GM21528 (cell line): Measurements from ENCODE around the gene ZNF223.

ENCODE experiments used
- ATAC-seq: cut with Tn5 transposase; IDR thresholded peaks from one replicate; pipeline ENCODE4 v1.9.1; 2021; ENCODE audit warnings: mild to moderate bottlenecking, moderate library complexity; ENCODE audit not compliant: unreplicated experiment, low FRiP score

The ZNF223 gene

GRCh38 chr19:44051650-44052402 lies at the start of gene ZNF223:
ZNF223 (plus strand) TSS chr19:44052036; CDS start chr19:44055177, 3,141 bp downstream.
- ATAC-seq, result no peak

- no peak for ATAC-seq
Observed at GRCh38 chr19:44002212-44002565, 49.6 kb upstream of the ZNF223 start.

- ATAC-seq, result peak; percentile 83
Observed at GRCh38 chr19:44002566-44003460, 49.0 kb upstream of the ZNF223 start, which contains the start of gene ZNF230. ZNF230 (plus strand) TSS chr19:44002957; CDS start chr19:44007079, 4,122 bp downstream.

- ATAC-seq, result peak; percentile 31
Observed at GRCh38 chr19:44003461-44004009, 48.3 kb upstream of the ZNF223 start.

- ATAC-seq, result no peak
Observed at GRCh38 chr19:44005973-44006372, 45.9 kb upstream of the ZNF223 start.

- no peak for ATAC-seq
Observed at GRCh38 chr19:44007473-44007872, 44.4 kb upstream of the ZNF223 start.

- ATAC-seq, result no peak
Observed at GRCh38 chr19:44010468-44010867, 41.4 kb upstream of the ZNF223 start.

- no peak for ATAC-seq
Observed at GRCh38 chr19:44019498-44019897, 32.3 kb upstream of the ZNF223 start.

GRCh38 chr19:44021221-44021620 lies 30.6 kb upstream of the ZNF223 start:
- no peak for ATAC-seq

- ATAC-seq, result no peak
Observed at GRCh38 chr19:44024900-44025216, 27.0 kb upstream of the ZNF223 start.

- peak; percentile 97 for ATAC-seq
Observed at GRCh38 chr19:44025217-44025936, 26.5 kb upstream of the ZNF223 start, which contains the start of gene ZNF222. ZNF222 (plus strand) TSS chr19:44025379; CDS start chr19:44025437, 58 bp downstream.

- ATAC-seq, result no peak
Observed at GRCh38 chr19:44026622-44027021, 25.2 kb upstream of the ZNF223 start.

GRCh38 chr19:44032001-44032610 lies 19.7 kb upstream of the ZNF223 start:
- ATAC-seq, result no peak

- no peak for ATAC-seq
Observed at GRCh38 chr19:44042147-44042546, 9.7 kb upstream of the ZNF223 start.

- no peak for ATAC-seq
Observed at GRCh38 chr19:44050740-44051649, 841 bp upstream of the ZNF223 start.

GRCh38 chr19:44055870-44056269 lies 4.0 kb downstream of the ZNF223 start:
- ATAC-seq, result no peak

- ATAC-seq, result no peak
Observed at GRCh38 chr19:44059229-44059628, 7.4 kb downstream of the ZNF223 start.

GRCh38 chr19:44061038-44061437 lies 9.2 kb downstream of the ZNF223 start:
- ATAC-seq, result no peak

GRCh38 chr19:44066305-44066704 lies 14.5 kb downstream of the ZNF223 start:
- ATAC-seq, result no peak
